HFF-Myc (cell line): Measurements from ENCODE around the gene WDR70.

ENCODE experiments used
- DNase-seq: peaks from one replicate; pipeline ENCODE4 v3.0.0-alpha.2; 2011; ENCODE audit warnings: low read depth; ENCODE audit errors: extremely low read depth
- H3K4me3 ChIP-seq: replicated peaks from 2 replicates; pipeline ENCODE4 v1.5.1; 2011; ENCODE audit warnings: low read depth, mild to moderate bottlenecking, control low read depth, low read length
- CTCF ChIP-seq: IDR thresholded peaks from 2 replicates; pipeline ENCODE4 v1.5.1; 2012; ENCODE audit warnings: mild to moderate bottlenecking, low read depth, low read length, control low read depth; ENCODE audit errors: missing control alignments

Gene WDR70

GRCh38 chr5:37799865-37800421 lies 420.8 kb downstream of the WDR70 start:
- no peak for DNase-seq
- H3K4me3 ChIP-seq: no peak overlapping the region
- no peak for TF ChIP-seq CTCF

GRCh38 chr5:37801521-37801920 lies 422.4 kb downstream of the WDR70 start:
- no peak overlapping the region for H3K4me3 ChIP-seq
- no peak for DNase-seq
- TF ChIP-seq CTCF: no peak
